Stimulated activated CD8-positive, alpha-beta memory T cell treated with anti-CD3 and anti-CD28 coated beads, Interleukin-4, amount 100 ng/mL, for 4 hours (primary cell): Measurements from ENCODE around the gene KANK2.

Experiments
- DNase-seq, 2 donors: peaks; one replicate each; pipeline ENCODE4 v3.0.0-alpha.2; 2020; ENCODE audit warnings: low read depth in 2 of 2, low spot score in 1 of 2

Gene KANK2

DNA sequence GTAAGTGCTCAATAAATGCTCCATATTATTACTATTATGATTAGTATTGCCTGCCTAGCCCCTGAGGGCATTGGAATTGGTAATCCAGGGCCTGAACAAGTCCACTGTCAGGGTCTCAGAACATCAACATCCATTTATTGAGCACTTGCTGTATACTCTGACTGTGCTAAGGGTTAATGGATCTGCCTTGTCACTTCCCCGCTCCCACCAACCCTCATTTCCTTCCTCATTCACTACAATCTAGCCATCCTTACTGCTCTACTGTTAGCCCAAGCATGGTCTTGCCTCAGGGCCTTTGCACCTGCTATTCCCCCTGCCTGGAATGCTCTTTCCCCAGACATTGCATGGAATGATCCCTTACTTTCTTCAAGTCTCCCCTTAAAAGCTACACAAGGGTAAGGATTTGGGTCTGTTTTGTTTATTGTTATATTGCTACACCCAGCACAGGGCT is 29.4 kb upstream of the KANK2 start:
- DNase-seq: no peak

- no peak for DNase-seq
Observed at GRCh38 chr19:11225815-11226214, 28.5 kb upstream of the KANK2 start.

GRCh38 chr19:11225172-11225571 is 27.8 kb upstream of the KANK2 start:
- DNase-seq: no peak

DNA sequence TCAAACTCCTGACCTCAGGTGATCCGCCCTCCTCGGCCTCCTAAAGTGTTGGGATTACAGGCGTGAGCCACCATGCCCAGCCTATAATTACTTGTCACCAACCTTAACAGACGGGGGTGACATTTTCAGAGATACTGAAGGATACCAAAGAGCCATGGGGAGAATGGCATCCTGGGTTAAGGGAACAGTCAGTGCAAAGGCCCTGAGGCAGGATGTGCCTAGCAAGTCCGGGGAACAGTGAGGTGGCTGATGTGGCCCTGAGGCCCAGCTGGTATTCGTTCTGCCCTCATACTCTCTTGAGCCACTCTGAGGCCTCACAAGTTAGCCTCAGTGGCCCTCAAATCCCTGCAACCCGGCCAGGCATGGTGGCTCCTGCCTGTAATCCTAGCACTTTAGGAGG is 27.1 kb upstream of the KANK2 start:
- no peak for DNase-seq

DNA sequence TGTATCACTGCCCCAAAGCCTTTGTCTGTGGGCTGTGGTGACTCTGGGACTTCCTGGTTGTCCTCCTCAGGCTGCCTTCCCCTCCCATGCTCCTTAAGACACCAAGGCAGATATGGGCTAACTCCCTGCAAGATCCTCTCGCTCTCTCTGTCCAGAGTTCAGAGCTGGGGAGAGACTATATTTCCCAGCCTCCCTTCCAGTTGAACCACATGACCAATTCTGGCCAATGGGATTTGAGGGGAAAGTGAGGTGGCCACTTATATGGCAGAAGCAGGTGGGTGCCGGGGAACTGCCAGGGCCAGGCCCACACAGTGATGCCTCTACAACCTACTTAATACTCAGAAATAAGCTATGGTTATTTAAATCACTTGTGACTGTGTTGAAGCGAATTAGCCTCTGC is 25.9 kb upstream of the KANK2 start:
- no peak for DNase-seq

DNA sequence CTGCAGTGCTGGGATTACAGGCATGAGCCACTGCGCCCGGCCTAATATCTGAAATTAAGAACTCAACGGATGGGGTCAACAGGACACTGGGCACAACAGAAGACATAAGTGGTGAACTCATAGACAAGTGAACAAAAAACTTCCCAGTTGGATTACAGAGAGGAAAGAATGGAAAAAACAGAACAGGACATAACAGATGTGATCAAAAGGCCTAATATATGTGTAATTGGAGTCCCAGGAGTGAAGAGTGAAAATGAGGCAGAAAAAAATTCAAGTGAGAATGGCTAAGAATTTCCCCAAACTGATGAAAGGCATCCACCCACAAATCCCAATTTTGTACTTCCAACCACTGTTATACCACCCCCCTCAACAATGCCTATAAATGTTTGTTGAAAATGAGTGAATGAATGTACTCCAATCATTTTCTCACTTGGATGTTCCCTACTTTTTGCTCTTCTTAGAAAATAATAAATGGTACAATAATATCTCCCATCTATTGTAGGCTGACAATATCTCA is 23.8 kb upstream of the KANK2 start:
- DNase-seq: no peak

DNA sequence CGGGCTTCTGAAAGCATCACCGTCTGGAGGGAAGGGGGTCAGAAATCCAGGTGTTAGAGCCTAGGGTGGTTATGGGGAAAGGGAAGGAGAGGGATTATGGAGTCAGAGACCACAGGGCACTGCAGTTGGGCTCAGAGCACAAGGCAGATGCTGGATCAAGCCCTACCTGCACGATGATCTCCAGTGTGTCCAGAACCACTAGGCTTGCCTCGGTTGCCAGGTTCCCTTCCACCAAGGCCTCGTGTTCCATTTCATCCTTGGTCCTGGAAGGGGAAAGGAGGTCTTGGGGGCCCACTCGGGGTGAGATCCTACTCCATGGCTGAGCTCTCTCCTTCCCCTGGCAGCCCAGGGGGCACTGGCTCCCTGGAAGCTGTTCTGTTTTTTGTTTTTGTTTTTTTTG is 17.0 kb upstream of the KANK2 start:
- DNase-seq: no peak

DNA sequence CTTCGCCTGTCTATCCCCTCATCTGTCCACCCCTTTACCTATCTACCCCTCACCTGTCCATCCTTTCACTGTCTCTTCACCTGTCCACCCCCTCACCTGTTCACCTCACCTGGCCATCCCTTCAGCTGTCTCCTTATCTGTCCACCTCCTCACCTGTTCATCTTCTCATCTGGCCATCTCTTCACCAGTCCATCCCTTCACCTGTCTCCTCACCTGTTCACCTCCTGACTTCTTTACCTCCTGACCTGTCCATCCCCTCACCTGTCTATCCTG is 13.2 kb upstream of the KANK2 start:
- DNase-seq: no peak

GRCh38 chr19:11209839-11210655 is 12.7 kb upstream of the KANK2 start:
- no peak for DNase-seq

GRCh38 chr19:11208561-11209471 is 11.5 kb upstream of the KANK2 start:
- no peak for DNase-seq

GRCh38 chr19:11205939-11206570 is 8.7 kb upstream of the KANK2 start:
- no peak for DNase-seq

DNA sequence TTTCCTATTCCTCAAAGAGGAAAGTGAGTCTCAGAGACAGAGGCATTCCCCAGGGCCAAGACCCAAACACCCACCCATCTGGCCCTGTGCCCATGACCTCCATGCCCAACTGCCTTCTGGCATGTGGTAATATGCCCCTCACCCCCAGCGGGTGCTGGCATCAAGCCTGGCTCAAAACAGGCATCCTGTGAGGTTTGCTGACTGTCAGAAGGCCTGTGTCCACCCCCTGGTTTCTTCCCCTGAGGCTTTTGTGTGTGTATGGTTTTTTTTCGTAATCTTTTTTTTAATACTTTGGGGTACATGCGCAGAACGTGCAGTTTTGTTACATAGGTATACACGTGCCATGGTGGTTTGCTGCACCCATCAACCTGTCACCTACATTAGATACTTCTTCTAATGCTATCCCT is 7.6 kb upstream of the KANK2 start:
- DNase-seq: no peak

DNA sequence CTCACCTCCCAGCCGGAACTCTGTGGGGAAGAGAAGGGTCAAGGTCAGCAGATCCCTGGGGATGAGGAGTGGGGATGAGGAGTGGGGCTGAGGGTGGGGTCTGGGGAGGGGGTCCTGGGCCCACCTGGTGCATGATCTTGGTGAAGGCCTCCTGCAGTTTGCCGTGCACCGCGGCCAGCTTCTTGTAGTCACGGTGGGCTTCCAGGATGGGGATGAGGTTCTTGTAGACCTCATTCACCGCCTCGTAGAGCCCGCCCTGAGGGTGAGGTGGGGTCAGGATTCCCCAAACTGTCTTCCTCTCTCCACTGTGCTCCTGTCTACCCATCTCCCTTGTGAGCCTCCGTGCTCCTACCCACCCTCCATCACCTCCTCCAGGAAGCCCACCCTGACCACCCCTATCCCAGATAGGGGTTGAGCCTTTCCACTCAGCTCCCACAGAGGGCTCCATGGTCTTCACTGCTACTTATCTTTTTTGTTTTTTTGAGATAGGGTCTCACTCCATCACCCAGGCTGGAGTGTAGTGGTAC is 6.8 kb upstream of the KANK2 start:
- DNase-seq: no peak

- no peak for DNase-seq
Observed at GRCh38 chr19:11203194-11204075, 6.1 kb upstream of the KANK2 start.

GRCh38 chr19:11202488-11203193 is 5.3 kb upstream of the KANK2 start:
- DNase-seq: no peak

GRCh38 chr19:11201791-11202190 is 4.4 kb upstream of the KANK2 start:
- DNase-seq: no peak

GRCh38 chr19:11200931-11201330 is 3.6 kb upstream of the KANK2 start:
- DNase-seq: no peak

- DNase-seq: no peak
Observed at GRCh38 chr19:11200015-11200574, 2.8 kb upstream of the KANK2 start.

DNA sequence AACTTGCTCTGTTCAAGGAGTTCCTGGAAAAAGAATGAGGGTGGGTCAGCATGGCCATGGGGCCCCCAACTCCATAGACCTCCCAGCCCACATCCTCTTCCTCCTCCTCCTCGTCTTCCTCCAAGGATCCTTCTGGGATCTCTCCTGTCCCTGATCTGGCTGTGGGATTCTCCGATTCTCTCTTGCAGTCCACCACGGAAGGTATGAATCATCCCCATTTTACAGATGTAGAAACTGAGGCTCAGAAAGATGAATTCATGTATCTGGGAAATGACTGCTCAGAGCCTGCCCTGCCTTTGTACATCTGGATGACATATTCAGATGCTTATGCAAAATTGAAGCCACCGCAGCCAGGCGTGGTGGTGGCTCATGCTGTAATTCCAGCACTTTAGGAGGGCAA is 2.2 kb upstream of the KANK2 start:
- DNase-seq: no peak
